ENCODE results near the gene CTH. TPM values are rescaled to one million over a fixed set of nuclear protein-coding genes. Genes with fewer than 3 reads are reported as not detected.

Gene CTH
- total RNA-seq, 4 donors from 2014 or later, result 4.9 to 9.7 (median 6.2) TPM

DNA sequence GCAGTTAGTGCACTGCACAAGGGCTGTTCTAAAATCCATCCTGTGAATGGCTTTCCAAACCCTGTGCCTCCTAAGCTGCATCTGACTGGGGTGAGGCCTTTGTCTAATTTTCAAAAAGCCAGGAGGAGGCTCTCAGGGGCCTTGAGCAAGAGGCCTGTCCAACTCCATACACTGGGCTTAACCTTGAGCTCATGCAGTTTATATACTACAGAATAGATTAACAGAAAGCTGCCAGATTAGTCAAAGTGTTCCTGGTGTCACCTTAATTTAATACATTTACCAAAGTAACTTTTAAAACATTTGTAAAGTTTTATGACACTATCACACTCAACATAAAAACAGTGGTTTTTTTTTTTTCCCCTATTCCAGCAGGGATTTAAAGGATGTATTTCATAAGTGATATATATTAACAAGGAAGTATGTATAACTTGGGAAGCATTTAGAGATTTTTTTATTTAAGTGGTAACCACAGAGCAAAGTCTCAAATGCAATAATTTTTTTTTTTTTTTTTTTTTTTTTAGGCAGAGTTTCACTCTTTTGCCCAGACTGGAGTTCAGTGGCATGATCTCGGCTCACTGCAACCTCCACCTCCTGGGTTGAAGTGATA is 23.3 kb downstream of the CTH start:
- TF ChIP-seq, protein P1, sequence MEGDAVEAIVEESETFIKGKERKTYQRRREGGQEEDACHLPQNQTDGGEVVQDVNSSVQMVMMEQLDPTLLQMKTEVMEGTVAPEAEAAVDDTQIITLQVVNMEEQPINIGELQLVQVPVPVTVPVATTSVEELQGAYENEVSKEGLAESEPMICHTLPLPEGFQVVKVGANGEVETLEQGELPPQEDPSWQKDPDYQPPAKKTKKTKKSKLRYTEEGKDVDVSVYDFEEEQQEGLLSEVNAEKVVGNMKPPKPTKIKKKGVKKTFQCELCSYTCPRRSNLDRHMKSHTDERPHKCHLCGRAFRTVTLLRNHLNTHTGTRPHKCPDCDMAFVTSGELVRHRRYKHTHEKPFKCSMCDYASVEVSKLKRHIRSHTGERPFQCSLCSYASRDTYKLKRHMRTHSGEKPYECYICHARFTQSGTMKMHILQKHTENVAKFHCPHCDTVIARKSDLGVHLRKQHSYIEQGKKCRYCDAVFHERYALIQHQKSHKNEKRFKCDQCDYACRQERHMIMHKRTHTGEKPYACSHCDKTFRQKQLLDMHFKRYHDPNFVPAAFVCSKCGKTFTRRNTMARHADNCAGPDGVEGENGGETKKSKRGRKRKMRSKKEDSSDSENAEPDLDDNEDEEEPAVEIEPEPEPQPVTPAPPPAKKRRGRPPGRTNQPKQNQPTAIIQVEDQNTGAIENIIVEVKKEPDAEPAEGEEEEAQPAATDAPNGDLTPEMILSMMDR (IDR thresholded peaks at IDR 0.05; ENCODE audit: low read depth), result no peak

DNA sequence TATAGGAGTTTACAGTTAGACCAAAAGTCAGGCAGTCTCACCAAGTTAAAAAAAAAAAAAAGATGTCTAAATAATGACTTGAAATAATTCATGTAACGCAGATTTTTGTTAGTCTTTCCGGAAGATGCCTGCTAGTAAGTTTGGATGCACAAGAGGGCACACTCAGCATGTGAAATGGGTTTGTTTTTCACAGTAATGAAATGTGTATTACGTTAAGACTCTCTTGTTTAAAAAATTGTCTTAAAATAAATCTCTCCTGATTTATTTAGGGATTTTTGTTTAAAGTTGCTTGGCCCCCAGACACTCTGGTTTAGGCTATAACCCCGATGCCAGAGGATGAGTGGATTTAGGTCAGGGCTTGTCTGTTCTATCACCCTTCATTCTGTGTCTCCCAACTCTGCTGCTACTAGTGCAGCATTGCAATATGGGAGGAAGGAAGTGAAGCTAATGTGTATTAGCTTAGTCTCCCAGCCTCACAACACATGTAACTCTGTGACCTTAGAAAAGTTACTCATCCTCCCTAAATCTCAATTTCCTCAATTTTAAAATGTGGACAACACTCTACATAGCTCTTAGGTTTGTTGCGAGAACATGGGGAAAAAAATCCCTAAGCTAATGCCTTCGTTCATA is 25.7 kb downstream of the CTH start:
- TF ChIP-seq, protein P1 (IDR thresholded peaks at IDR 0.05; ENCODE audit: low read depth), result no peak

- TF ChIP-seq, protein P1 (IDR thresholded peaks at IDR 0.05; ENCODE audit: low read depth), result no peak
Observed at GRCh38 chr1:70438529-70438928, 27.5 kb downstream of the CTH start.

- TF ChIP-seq, protein P1 (IDR thresholded peaks at IDR 0.05; ENCODE audit: low read depth), result no peak
Observed at GRCh38 chr1:70440642-70441391, 29.7 kb downstream of the CTH start.

GRCh38 chr1:70441392-70442035 is 30.4 kb downstream of the CTH start:
- TF ChIP-seq, protein P1 (IDR thresholded peaks at IDR 0.05; ENCODE audit: low read depth), result no peak

DNA sequence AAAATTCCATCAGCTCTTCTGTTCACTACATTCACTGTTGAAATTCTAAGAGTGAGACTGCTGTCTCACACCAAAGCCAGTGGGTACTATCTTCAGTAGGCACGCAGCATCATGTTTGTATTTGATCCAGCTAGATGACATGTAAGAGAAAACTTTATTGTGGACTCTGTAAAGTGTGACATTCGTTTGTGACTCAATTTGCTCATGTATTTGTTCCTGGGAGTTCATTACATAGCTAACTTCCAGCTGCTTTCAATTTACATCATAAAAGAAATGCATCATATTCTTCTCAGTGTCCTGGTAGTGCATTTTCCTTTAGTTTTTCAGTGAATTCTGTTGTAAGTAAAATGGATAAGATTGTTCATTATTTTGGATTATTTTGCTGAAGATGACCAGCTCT is 31.4 kb downstream of the CTH start:
- TF ChIP-seq, protein P1 (IDR thresholded peaks at IDR 0.05; ENCODE audit: low read depth), result no peak

GRCh38 chr1:70443739-70444138 is 32.7 kb downstream of the CTH start:
- TF ChIP-seq, protein P1 (IDR thresholded peaks at IDR 0.05; ENCODE audit: low read depth), result no peak

Data from subcutaneous adipose tissue (tissue), 4 donors.